HepG2 (cell line): ENCODE results near the gene TSN. TPM values are rescaled to one million over a fixed set of nuclear protein-coding genes. Genes with fewer than 3 reads are reported as not detected.

Experiments used
- AHR ChIP-seq: IDR thresholded peaks from 2 replicates; pipeline ENCODE4 v1.6.1; 2018; ENCODE audit warnings: missing genetic modification reagents, missing compliant biosample characterization
- ATF7-NPFF ChIP-seq: sonication (generic); formaldehyde crosslinking; IDR thresholded peaks from 2 replicates; pipeline ENCODE4 v1.8.1; 2023; ENCODE audit warnings: mild to moderate bottlenecking, low read depth, missing genetic modification reagents, moderate library complexity
- BCL3 ChIP-seq: sonication (generic); formaldehyde crosslinking; IDR thresholded peaks from 2 replicates; pipeline ENCODE4 v1.5.1; 2020; ENCODE audit warnings: mild to moderate bottlenecking, missing genetic modification reagents, moderate library complexity
- CHCHD3 ChIP-seq: sonication (generic); formaldehyde crosslinking; IDR thresholded peaks from 2 replicates; pipeline ENCODE4 v1.8.0; 2022; ENCODE audit warnings: mild to moderate bottlenecking, missing genetic modification reagents, moderate library complexity
- DMAP1 ChIP-seq: IDR thresholded peaks from 2 replicates; pipeline ENCODE4 v1.6.1; 2016
- E2F5 ChIP-seq: sonication (generic); formaldehyde crosslinking; conservative IDR thresholded peaks from 2 replicates; pipeline ENCODE4 v1.4.0; 2020; ENCODE audit warnings: missing genetic modification reagents
- HOXA9 ChIP-seq: sonication (generic); formaldehyde crosslinking; IDR thresholded peaks from 2 replicates; pipeline ENCODE4 v1.8.1; 2022; ENCODE audit warnings: missing genetic modification reagents, mild to moderate bottlenecking, moderate library complexity, borderline replicate concordance
- ISL2 ChIP-seq: sonication (generic); formaldehyde crosslinking; IDR thresholded peaks from 2 replicates; pipeline ENCODE4 v1.5.0; 2020; ENCODE audit warnings: missing genetic modification reagents
- KDM4B ChIP-seq: sonication (generic); formaldehyde crosslinking; IDR thresholded peaks from 2 replicates; pipeline ENCODE4 v1.4.0; 2020; ENCODE audit warnings: missing genetic modification reagents
- MXI1 ChIP-seq: IDR thresholded peaks from 3 replicates; pipeline ENCODE4 v1.6.1; 2012; ENCODE audit warnings: low read depth, low read length, inconsistent platforms, borderline replicate concordance
- SOX5 ChIP-seq: IDR thresholded peaks from 2 replicates; pipeline ENCODE4 v1.6.1; 2016; ENCODE audit warnings: borderline replicate concordance
- SP5 ChIP-seq: IDR thresholded peaks from 2 replicates; pipeline ENCODE4 v1.6.1; 2016; ENCODE audit warnings: low read depth, borderline replicate concordance
- ZBTB3 ChIP-seq: sonication (generic); formaldehyde crosslinking; IDR thresholded peaks from 2 replicates; pipeline ENCODE4 v1.4.0; 2020; ENCODE audit warnings: low read depth, mild to moderate bottlenecking, moderate library complexity, missing genetic modification reagents, borderline replicate concordance
- ZFP41 ChIP-seq: sonication (generic); formaldehyde crosslinking; IDR thresholded peaks from 2 replicates; pipeline ENCODE4 v1.4.0; 2020; ENCODE audit warnings: mild to moderate bottlenecking, missing genetic modification reagents, borderline replicate concordance
- ZNF34 ChIP-seq: sonication (generic); formaldehyde crosslinking; IDR thresholded peaks from 2 replicates; pipeline ENCODE4 v1.4.0; 2020; ENCODE audit warnings: mild to moderate bottlenecking, missing genetic modification reagents, borderline replicate concordance
- ZNF530 ChIP-seq: sonication (generic); formaldehyde crosslinking; IDR thresholded peaks from 2 replicates; pipeline ENCODE4 v1.5.0; 2020; ENCODE audit warnings: low read depth, mild to moderate bottlenecking, missing genetic modification reagents
- ZNF577 ChIP-seq: sonication (generic); formaldehyde crosslinking; IDR thresholded peaks from 2 replicates; pipeline ENCODE4 v1.4.0; 2020; ENCODE audit warnings: mild to moderate bottlenecking, low read depth, missing genetic modification reagents, borderline replicate concordance
- polyA plus RNA-seq, 8 experiments: library from polyadenylated mRNA; depleted of rRNA in 3 of 8; stranded (reverse) in 7 of 8; unstranded in 1 of 8; fragments of >200 nt; fragmentation: Illumina TruSeq in 4 of 8; extraction: Trizol in 4 of 8; gene quantifications; 2 replicates each; pipeline versions ENCODE4 v1.2.1 to v1.2.3, GENCODE V29; 2011 to 2016; ENCODE audit warnings: low read depth in 4 of 8, missing spikeins in 1 of 8, mixed read lengths in 1 of 8; ENCODE audit not compliant: insufficient read depth in 1 of 8
- total RNA-seq, 5 experiments: library from RNA; depleted of rRNA; stranded (reverse); fragments of >200 nt; fragmentation: Illumina TruSeq; extraction: Trizol; gene quantifications; 2 replicates each; pipeline ENCODE4 v1.2.3, GENCODE V29; 2016; ENCODE audit warnings: low read depth in 1 of 5
- TF ChIP-seq, protein P1 (sequence below): sonication (generic); formaldehyde crosslinking; IDR thresholded peaks from 2 replicates; pipeline ENCODE4 v1.9.0; 2021; ENCODE audit warnings: mild to moderate bottlenecking, missing genetic modification reagents
- TF ChIP-seq, protein P2 (sequence below): IDR thresholded peaks from 2 replicates; pipeline ENCODE4 v1.6.1; 2016; ENCODE audit warnings: control low read depth
- TF ChIP-seq, protein P3 (sequence below): sonication (generic); formaldehyde crosslinking; IDR thresholded peaks from 2 replicates; pipeline ENCODE4 v1.9.0; 2021; ENCODE audit warnings: missing genetic modification reagents, borderline replicate concordance

Gene TSN
- total and polyA plus RNA-seq, 2 of the 13 experiments (the other 11 are each of a cell fraction or from before 2014, with no cell fraction given) = 56.4 to 115 TPM

- TF ChIP-seq, protein P1, sequence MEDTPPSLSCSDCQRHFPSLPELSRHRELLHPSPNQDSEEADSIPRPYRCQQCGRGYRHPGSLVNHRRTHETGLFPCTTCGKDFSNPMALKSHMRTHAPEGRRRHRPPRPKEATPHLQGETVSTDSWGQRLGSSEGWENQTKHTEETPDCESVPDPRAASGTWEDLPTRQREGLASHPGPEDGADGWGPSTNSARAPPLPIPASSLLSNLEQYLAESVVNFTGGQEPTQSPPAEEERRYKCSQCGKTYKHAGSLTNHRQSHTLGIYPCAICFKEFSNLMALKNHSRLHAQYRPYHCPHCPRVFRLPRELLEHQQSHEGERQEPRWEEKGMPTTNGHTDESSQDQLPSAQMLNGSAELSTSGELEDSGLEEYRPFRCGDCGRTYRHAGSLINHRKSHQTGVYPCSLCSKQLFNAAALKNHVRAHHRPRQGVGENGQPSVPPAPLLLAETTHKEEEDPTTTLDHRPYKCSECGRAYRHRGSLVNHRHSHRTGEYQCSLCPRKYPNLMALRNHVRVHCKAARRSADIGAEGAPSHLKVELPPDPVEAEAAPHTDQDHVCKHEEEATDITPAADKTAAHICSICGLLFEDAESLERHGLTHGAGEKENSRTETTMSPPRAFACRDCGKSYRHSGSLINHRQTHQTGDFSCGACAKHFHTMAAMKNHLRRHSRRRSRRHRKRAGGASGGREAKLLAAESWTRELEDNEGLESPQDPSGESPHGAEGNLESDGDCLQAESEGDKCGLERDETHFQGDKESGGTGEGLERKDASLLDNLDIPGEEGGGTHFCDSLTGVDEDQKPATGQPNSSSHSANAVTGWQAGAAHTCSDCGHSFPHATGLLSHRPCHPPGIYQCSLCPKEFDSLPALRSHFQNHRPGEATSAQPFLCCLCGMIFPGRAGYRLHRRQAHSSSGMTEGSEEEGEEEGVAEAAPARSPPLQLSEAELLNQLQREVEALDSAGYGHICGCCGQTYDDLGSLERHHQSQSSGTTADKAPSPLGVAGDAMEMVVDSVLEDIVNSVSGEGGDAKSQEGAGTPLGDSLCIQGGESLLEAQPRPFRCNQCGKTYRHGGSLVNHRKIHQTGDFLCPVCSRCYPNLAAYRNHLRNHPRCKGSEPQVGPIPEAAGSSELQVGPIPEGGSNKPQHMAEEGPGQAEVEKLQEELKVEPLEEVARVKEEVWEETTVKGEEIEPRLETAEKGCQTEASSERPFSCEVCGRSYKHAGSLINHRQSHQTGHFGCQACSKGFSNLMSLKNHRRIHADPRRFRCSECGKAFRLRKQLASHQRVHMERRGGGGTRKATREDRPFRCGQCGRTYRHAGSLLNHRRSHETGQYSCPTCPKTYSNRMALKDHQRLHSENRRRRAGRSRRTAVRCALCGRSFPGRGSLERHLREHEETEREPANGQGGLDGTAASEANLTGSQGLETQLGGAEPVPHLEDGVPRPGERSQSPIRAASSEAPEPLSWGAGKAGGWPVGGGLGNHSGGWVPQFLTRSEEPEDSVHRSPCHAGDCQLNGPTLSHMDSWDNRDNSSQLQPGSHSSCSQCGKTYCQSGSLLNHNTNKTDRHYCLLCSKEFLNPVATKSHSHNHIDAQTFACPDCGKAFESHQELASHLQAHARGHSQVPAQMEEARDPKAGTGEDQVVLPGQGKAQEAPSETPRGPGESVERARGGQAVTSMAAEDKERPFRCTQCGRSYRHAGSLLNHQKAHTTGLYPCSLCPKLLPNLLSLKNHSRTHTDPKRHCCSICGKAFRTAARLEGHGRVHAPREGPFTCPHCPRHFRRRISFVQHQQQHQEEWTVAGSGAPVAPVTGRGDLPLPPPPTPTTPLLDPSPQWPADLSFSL (CRISPR knock-in tag) = no peak
- TF ChIP-seq ZNF577 (CRISPR knock-in tag) = no peak
- no peak for TF ChIP-seq DMAP1
- no peak for TF ChIP-seq CHCHD3
- TF ChIP-seq AHR (CRISPR knock-in tag) = no peak
- no peak for TF ChIP-seq ZBTB3 (CRISPR knock-in tag)
- TF ChIP-seq, protein P2, sequence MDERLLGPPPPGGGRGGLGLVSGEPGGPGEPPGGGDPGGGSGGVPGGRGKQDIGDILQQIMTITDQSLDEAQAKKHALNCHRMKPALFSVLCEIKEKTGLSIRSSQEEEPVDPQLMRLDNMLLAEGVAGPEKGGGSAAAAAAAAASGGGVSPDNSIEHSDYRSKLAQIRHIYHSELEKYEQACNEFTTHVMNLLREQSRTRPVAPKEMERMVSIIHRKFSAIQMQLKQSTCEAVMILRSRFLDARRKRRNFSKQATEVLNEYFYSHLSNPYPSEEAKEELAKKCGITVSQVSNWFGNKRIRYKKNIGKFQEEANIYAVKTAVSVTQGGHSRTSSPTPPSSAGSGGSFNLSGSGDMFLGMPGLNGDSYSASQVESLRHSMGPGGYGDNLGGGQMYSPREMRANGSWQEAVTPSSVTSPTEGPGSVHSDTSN (CRISPR knock-in tag) = no peak
- no peak for TF ChIP-seq SOX5 (CRISPR knock-in tag)
- TF ChIP-seq, protein P3, sequence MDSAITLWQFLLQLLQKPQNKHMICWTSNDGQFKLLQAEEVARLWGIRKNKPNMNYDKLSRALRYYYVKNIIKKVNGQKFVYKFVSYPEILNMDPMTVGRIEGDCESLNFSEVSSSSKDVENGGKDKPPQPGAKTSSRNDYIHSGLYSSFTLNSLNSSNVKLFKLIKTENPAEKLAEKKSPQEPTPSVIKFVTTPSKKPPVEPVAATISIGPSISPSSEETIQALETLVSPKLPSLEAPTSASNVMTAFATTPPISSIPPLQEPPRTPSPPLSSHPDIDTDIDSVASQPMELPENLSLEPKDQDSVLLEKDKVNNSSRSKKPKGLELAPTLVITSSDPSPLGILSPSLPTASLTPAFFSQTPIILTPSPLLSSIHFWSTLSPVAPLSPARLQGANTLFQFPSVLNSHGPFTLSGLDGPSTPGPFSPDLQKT (CRISPR knock-in tag) = no peak
- TF ChIP-seq SP5 (CRISPR knock-in tag) = no peak
- TF ChIP-seq ZNF34 (CRISPR knock-in tag) = no peak
- TF ChIP-seq ISL2 = no peak
- TF ChIP-seq E2F5 = no peak
- no peak for TF ChIP-seq KDM4B (CRISPR knock-in tag)
- no peak for TF ChIP-seq MXI1
- TF ChIP-seq ATF7-NPFF = no peak
- TF ChIP-seq ZNF530 (CRISPR knock-in tag) = no peak
- no peak for TF ChIP-seq ZFP41 (CRISPR knock-in tag)
- TF ChIP-seq BCL3 (CRISPR knock-in tag) = no peak
- no peak for TF ChIP-seq HOXA9 (CRISPR knock-in tag)
Observed at GRCh38 chr2:121707344-121707919, 48.0 kb upstream of the TSN start (continued).
